CD4-positive, alpha-beta T cell treated with Interleukin-17A for 4 hours (primary cell): ENCODE results near the gene MDK.

Experiments used
- DNase-seq: peaks from one replicate; pipeline ENCODE4 v3.0.0-alpha.2; 2020; ENCODE audit warnings: mixed read lengths

Gene MDK

GRCh38 chr11:46407635-46408034 is 26.2 kb downstream of the MDK start:
- DNase-seq, result no peak

- DNase-seq, result no peak
These were observed 27.0 kb downstream of the MDK start for GRCh38 chr11:46408407-46408986.

DNA sequence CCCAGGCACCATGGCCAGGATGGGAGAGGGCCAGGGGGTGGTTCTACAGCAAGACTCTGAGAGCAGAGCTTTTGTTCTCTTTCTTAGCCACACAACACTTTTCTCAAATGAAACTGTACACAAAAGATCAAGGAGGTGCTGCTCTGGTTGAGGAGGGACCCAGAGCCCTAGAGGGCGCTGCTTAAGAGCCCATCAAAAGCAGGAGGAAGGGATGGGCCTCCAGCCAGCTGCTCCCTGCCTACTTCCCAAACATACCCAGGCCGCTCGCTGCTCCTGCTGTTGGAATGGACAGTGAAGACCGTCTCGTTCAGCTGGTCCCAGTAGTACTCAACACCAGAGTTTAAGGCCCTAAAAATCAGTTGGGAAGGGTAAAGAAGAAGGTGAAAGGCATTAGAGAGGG is 28.6 kb downstream of the MDK start:
- DNase-seq, result no peak

- no peak for DNase-seq
These were observed 32.4 kb downstream of the MDK start for GRCh38 chr11:46413760-46414465.

- no peak for DNase-seq
These were observed 33.0 kb downstream of the MDK start for GRCh38 chr11:46414466-46414796.

DNA sequence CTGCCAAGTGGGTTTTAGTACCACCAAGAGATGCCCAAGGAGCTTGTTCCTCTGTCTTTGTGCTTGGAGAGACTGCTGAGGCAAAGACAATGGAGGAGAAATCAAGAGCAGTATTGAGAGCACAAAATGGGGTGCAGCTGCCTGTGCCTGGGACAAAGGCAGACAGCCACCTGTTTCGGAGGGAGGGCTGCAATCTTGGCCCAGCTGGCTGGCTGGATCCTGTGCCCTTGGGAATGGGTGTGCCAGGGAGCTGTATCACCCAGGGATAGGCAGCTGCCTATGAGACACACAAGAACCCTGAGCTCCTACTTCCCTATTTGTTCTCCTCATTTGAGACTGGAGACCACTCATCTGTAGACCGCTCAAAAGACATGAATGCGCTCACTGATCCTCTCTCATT is 33.4 kb downstream of the MDK start:
- DNase-seq, result no peak

DNA sequence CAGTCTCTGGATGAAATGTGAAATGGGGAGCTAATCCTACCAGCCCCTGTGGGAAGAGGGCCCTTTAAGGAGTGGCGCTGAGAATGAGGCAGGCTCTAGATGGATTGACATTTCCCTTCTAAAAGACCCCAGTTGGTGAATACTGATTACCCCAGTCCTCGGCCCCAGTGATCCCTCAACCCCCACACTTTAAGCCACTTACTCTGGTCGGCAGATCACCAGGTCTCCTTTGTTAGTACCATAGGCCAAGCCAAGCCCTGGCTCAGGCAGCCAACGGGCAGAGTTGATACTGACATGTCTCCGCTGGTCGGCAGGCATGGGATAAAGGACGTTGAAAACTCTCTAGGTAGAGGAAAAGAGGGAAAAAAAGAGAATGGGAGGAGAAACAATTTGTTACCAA is 36.2 kb downstream of the MDK start:
- no peak for DNase-seq

DNA sequence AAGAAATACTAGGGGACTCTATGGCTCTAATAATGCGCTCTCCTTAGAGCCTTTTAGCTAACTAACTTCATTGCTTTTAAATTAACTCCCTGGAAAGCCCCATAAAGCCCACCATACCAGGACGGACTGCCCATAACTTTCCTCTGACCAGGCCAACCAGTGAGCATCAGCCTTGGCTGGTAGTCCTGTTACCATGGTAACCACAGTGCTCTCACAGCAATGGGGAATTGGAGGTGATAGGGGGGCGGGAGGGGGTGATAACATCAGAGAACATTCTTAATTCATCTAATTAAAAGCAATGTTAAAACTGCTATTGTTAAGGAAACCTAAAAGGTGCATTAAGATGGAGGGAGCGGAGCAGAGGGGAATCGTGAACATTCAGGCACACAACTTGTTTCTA is 37.3 kb downstream of the MDK start:
- no peak for DNase-seq

GRCh38 chr11:46420513-46420912 is 39.0 kb downstream of the MDK start:
- DNase-seq, result no peak

DNA sequence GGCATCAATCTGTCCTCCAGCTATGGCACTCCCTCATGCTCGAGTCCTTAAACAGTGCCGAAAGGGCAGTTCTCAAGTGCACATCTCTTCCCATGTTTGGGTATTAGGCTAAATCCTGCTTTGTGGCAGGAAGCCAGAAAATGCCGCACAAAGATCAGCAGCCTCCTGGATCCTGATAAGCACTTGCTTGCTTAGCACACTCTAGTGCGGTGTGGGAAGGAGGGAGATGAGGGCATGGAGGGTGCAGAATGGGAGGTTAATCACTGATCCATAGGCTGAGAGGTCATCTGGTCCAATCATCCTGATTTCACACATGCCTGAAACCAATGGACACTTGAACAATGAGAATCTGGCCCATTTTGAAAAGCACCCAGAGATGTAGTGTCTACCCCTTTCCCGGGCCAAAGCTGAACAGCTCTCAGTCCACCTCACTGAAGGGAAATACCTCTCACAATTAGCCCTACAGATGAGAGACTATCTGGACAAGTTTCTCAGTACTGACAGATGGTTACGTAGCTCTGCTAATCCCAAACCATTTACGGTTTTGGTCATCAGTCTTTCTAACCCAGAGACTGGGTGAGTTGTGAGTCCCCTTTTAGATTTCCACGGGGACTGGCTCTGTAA is 39.9 kb downstream of the MDK start:
- no peak for DNase-seq

- DNase-seq, result no peak
These were observed 41.1 kb downstream of the MDK start for GRCh38 chr11:46422588-46422987.

DNA sequence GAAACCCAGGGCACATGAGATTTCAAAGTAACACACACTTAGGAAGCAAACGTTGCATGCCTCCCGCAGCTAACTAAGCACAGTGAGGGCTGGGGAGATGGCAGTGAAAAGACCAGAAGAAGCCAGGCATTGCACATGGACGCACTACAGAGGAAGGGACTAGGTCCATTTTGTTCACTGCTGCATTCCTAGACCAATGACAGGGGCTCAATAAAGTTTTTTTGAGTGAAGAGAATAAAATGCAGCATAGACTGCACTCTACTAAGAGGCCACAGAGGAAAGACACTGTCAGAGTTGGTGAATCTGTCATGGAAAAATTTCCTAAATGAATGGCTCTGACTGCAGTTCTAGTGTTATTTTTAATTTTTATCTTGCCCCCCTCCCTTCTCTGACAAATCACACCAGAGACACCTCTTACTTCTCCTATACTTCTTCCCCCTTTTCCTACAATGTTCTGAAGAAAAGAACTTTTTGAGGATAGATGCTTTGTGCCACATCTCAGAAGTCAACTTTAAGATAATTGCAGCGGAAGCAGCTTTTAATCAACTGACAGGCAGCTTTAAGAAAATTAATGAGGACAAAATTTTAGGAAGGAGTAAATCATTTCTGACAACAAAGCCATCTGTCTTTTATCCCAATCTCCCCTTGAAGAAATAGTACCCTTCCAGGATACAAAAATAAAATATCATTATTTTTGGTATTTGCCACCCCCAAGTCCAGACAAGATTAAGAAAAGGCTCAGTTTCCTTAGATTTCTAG is 44.9 kb downstream of the MDK start:
- no peak for DNase-seq

DNA sequence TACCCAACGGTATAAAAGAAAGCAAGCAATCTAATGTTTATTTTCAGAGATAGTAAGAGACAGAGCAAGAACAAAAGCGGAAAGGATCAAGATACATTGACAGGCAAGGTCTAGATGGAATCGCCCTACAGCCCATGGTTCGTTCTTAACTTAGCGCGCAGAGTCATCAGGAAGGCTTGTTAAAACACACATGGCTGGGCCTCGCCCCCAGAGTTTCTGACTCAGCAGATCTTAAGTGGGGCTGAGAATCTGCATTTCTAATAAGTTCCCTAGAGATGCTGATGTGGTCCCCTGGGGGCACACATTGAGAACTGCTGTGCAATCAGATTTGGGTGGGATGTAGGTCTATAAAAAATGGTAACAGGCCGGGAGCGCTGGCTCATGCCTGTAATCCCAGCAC is 45.9 kb downstream of the MDK start:
- DNase-seq, result no peak

- DNase-seq, result no peak
These were observed 48.2 kb downstream of the MDK start for GRCh38 chr11:46429717-46430116.

- DNase-seq, result no peak
These were observed 49.7 kb downstream of the MDK start for GRCh38 chr11:46431211-46431610.
